Osteoblast (primary cell): ENCODE measurements around the gene LCN2. TPM values are rescaled to one million over a fixed set of nuclear protein-coding genes. Genes with fewer than 3 reads are reported as not detected.
A peak's percentile ranks its signal among the peaks of the same experiment; 100 is the strongest.
"Not testable (repeated sequence)": the region's sequence is repeated elsewhere in the genome, so short reads cannot be mapped to it uniquely, and the experiment has no call there.

Source experiments
- DNase-seq: peaks from one replicate; pipeline ENCODE4 v3.0.0; 2011; ENCODE audit warnings: low spot score, mixed read lengths; ENCODE audit not compliant: insufficient read length; ENCODE audit errors: missing footprints
- H2AFZ ChIP-seq: 2 replicates; pipeline ENCODE4 v1.6.0; 2011; ENCODE audit warnings: mild to moderate bottlenecking, low read length
- H3K27ac ChIP-seq: 2 replicates; pipeline ENCODE4 v1.5.1; 2011; ENCODE audit warnings: mild to moderate bottlenecking, low read depth, low read length, moderate library complexity
- H3K27me3 ChIP-seq: 2 replicates; pipeline ENCODE4 v1.6.0; 2012; ENCODE audit warnings: mild to moderate bottlenecking, control low read depth, inconsistent platforms, low read length, moderate library complexity; ENCODE audit not compliant: insufficient read depth
- H3K36me3 ChIP-seq: 2 replicates; pipeline ENCODE4 v1.5.1; 2011; ENCODE audit warnings: mild to moderate bottlenecking, low read length, control low read depth, moderate library complexity; ENCODE audit not compliant: insufficient read depth
- H3K4me1 ChIP-seq: 2 replicates; pipeline ENCODE4 v1.5.1; 2011; ENCODE audit warnings: mild to moderate bottlenecking, low read length, control low read depth, moderate library complexity; ENCODE audit not compliant: insufficient read depth
- H3K4me2 ChIP-seq: 2 replicates; pipeline ENCODE4 v1.6.0; 2011; ENCODE audit warnings: mild to moderate bottlenecking, low read length; ENCODE audit not compliant: insufficient read depth
- H3K4me3 ChIP-seq: fragments of 200-600 bp; sonication (generic); 3 replicates; pipeline ENCODE4 v1.5.1; 2012; ENCODE audit warnings: mild to moderate bottlenecking, low read length, inconsistent platforms; ENCODE audit not compliant: insufficient read depth
- H3K79me2 ChIP-seq: 2 replicates; pipeline ENCODE4 v1.6.0; 2012; ENCODE audit warnings: mild to moderate bottlenecking, low read length, control low read depth, inconsistent platforms; ENCODE audit not compliant: insufficient read depth
- H3K9me3 ChIP-seq: 2 replicates; pipeline ENCODE4 v1.5.1; 2011; ENCODE audit warnings: low read depth, low read length, control low read depth
- H4K20me1 ChIP-seq: 2 replicates; pipeline ENCODE4 v1.6.0; 2012; ENCODE audit warnings: mild to moderate bottlenecking, low read length, control low read depth; ENCODE audit not compliant: insufficient read depth
- CTCF ChIP-seq: IDR thresholded peaks from 2 replicates; pipeline ENCODE4 v1.5.1; 2011; ENCODE audit warnings: mild to moderate bottlenecking, low read depth, low read length, moderate library complexity; ENCODE audit errors: extremely low read depth
- total RNA-seq: library from RNA; depleted of rRNA; stranded (reverse); fragments of >200 nt; gene quantifications from 2 replicates; pipeline ENCODE4 v1.2.3, GENCODE V29; 2012

LCN2 gene
- total RNA-seq, 1 donor, result not detected

DNA sequence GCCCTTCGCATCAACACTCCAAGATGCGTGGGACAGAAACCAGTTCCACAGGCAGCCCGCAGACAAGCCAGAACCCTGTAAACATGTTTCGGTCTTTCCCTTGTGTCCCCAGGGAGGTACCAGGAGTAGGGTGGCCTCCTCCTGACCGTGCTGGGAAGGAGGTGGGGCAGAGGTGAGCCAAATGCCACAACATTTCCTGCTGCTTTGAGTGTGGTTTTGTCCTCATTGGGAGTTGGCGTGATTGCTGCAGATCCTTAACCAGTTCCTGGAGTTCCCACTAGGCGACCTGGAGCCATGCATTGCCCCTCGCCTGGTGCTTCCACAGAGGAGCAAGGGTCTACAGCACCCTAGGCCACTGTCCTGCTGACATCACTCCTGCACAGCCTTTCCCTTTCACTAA, 13.7 kb upstream of the LCN2 start:
- not testable (repeated sequence) for H3K79me2 ChIP-seq, H4K20me1 ChIP-seq, H3K4me1 ChIP-seq, H3K4me2 ChIP-seq, H3K9me3 ChIP-seq, H3K27ac ChIP-seq, H3K4me3 ChIP-seq, H3K36me3 ChIP-seq, DNase-seq, H2AFZ ChIP-seq
- peaks cover 30% of the 10 kb centered on the region for H3K27me3 ChIP-seq

GRCh38 chr9:128136816-128137793, 12.1 kb upstream of the LCN2 start:
- no peak overlapping the region for H2AFZ ChIP-seq
- no peak for TF ChIP-seq CTCF
- H3K4me1 ChIP-seq, result peaks cover 6% of the 10 kb centered on the region
- DNase-seq, result peak; percentile 94
- peaks cover 4% of the 10 kb centered on the region for H3K9me3 ChIP-seq
- H3K36me3 ChIP-seq, result no peaks in the 10 kb centered on the region
- no peak overlapping the region for H3K27ac ChIP-seq
- H3K27me3 ChIP-seq, result peaks cover 21% of the 10 kb centered on the region
- no peak overlapping the region for H3K4me2 ChIP-seq
- no peak overlapping the region for H3K4me3 ChIP-seq
- H3K79me2 ChIP-seq, result no peaks in the 10 kb centered on the region
- no peaks in the 10 kb centered on the region for H4K20me1 ChIP-seq

- Histone ChIP-seq H3K4me3 (no peak overlapping the region), H3K9me3 (peaks cover 4% of the 10 kb centered on the region), H3K36me3 (no peaks in the 10 kb centered on the region), H3K27ac (no peak overlapping the region), H3K4me2 (no peak overlapping the region), H3K79me2 (no peaks in the 10 kb centered on the region), H3K4me1 (peaks cover 6% of the 10 kb centered on the region), H2AFZ (no peak overlapping the region), H3K27me3 (peaks cover 19% of the 10 kb centered on the region), H4K20me1 (no peaks in the 10 kb centered on the region)
- peak; percentile 31 for DNase-seq
- TF ChIP-seq CTCF, result no peak
Observed at GRCh38 chr9:128138001-128138400, 11.3 kb upstream of the LCN2 start.

- no peak for DNase-seq
- Histone ChIP-seq H3K36me3 (no peaks in the 10 kb centered on the region), H4K20me1 (no peaks in the 10 kb centered on the region), H3K27ac (no peak overlapping the region), H2AFZ (no peak overlapping the region), H3K4me1 (peaks cover 6% of the 10 kb centered on the region), H3K27me3 (peaks cover 8% of the 10 kb centered on the region), H3K9me3 (no peaks in the 10 kb centered on the region), H3K79me2 (no peaks in the 10 kb centered on the region), H3K4me3 (no peak overlapping the region), H3K4me2 (no peak overlapping the region)
- no peak for TF ChIP-seq CTCF
Observed at GRCh38 chr9:128139621-128140020, 9.6 kb upstream of the LCN2 start.
